CD4-positive, CD25-positive, alpha-beta regulatory T cell (primary cell): Measurements from ENCODE around the gene MUC5AC. TPM values are rescaled to one million over a fixed set of nuclear protein-coding genes. Genes with fewer than 3 reads are reported as not detected.

ENCODE experiments used
- ATAC-seq, 2 donors: fragments of 150-1000 bp; cut with Tn5 transposase; one replicate each; pipeline ENCODE4 v1.10.0; 2021; ENCODE audit warnings: low read depth in 2 of 2, moderate number of reproducible peaks in 2 of 2, moderate library complexity in 1 of 2
- DNase-seq, 3 donors: peaks; one replicate each; pipeline versions ENCODE4 v3.0.0 to v3.0.0-alpha.2; 2012 to 2022; ENCODE audit warnings: mixed read lengths in 1 of 3
- H3K27ac ChIP-seq: one replicate; pipeline ENCODE4 v1.7.0; 2013; ENCODE audit warnings: mild to moderate bottlenecking, low read length; ENCODE audit not compliant: insufficient read depth, poor library complexity, severe bottlenecking
- H3K27me3 ChIP-seq: one replicate; pipeline ENCODE4 v1.7.0; 2013; ENCODE audit warnings: low read length; ENCODE audit not compliant: control insufficient read depth, insufficient read depth
- H3K36me3 ChIP-seq: one replicate; pipeline ENCODE4 v1.7.0; 2013; ENCODE audit warnings: mild to moderate bottlenecking, low read length, moderate library complexity; ENCODE audit not compliant: control insufficient read depth, insufficient read depth
- H3K4me1 ChIP-seq: 2 replicates; pipeline ENCODE4 v1.7.0; 2013; ENCODE audit warnings: mild to moderate bottlenecking, low read length; ENCODE audit not compliant: insufficient read depth, control insufficient read depth, poor library complexity, severe bottlenecking
- H3K4me3 ChIP-seq: one replicate; pipeline ENCODE4 v1.7.0; 2013; ENCODE audit warnings: low read depth, mild to moderate bottlenecking, low read length, moderate library complexity
- H3K9me3 ChIP-seq, 2 experiments: 1 replicate in 1 of 2; 2 replicates in 1 of 2; pipeline ENCODE4 v1.7.0; 2013; ENCODE audit warnings: low read length in 2 of 2, mild to moderate bottlenecking in 1 of 2, moderate library complexity in 1 of 2; ENCODE audit not compliant: control insufficient read depth in 2 of 2
- H3K27ac Mint-ChIP-seq, 3 donors: one replicate each; pipeline ENCODE4 v1.8.0; 2020 to 2022; ENCODE audit warnings: mild to moderate bottlenecking in 3 of 3, mixed read lengths in 3 of 3, moderate library complexity in 2 of 3
- H3K27me3 Mint-ChIP-seq: one replicate; pipeline ENCODE4 v1.8.0; 2022; ENCODE audit warnings: mild to moderate bottlenecking, mixed read lengths
- H3K36me3 Mint-ChIP-seq: one replicate; pipeline ENCODE4 v1.8.0; 2020; ENCODE audit warnings: mixed read lengths
- H3K4me1 Mint-ChIP-seq, 4 donors: one replicate each; pipeline ENCODE4 v1.8.0; 2020 to 2022; ENCODE audit warnings: mixed read lengths in 4 of 4, mild to moderate bottlenecking in 1 of 4
- H3K4me3 Mint-ChIP-seq, 4 donors: one replicate each; pipeline ENCODE4 v1.8.0; 2020 to 2022; ENCODE audit warnings: mild to moderate bottlenecking in 4 of 4, mixed read lengths in 4 of 4, moderate library complexity in 3 of 4
- H3K9me3 Mint-ChIP-seq, 7 donors: one replicate each; pipeline ENCODE4 v1.8.0; 2020 to 2022; ENCODE audit warnings: mixed read lengths in 7 of 7, mild to moderate bottlenecking in 3 of 7, moderate library complexity in 2 of 7
- polyA plus RNA-seq, 4 donors: library from polyadenylated mRNA; unstranded; fragments of 300-500 nt; fragmentation: Illumina TruSeq; gene quantifications; one replicate each; pipeline ENCODE4 v1.2.3, GENCODE V29; 2021
- total RNA-seq: library from RNA; stranded (reverse); gene quantifications from one replicate; pipeline ENCODE4 v1.2.3, GENCODE V29; 2022

Gene MUC5AC
- total and polyA plus RNA-seq, 5 donors from 2014 or later: not detected

GRCh38 chr11:1178201-1178885, 20.6 kb downstream of the MUC5AC start:
- peaks cover 0 to 4% (median 1%) of the 10 kb centered on the region in 7 donors for H3K9me3 Mint-ChIP-seq
- Histone ChIP-seq H3K27ac (no peak overlapping the region), H3K9me3 (no peaks in the 10 kb centered on the region), H3K27me3 (no peaks in the 10 kb centered on the region), H3K4me1 (no peaks in the 10 kb centered on the region), H3K36me3 (no peaks in the 10 kb centered on the region), H3K4me3 (no peak overlapping the region)
- no peak for ATAC-seq
- H3K4me3 Mint-ChIP-seq: no peak overlapping the region
- H3K4me1 Mint-ChIP-seq: peaks cover 0 to 2% (median 0%) of the 10 kb centered on the region in 4 donors
- no peak overlapping the region for H3K27ac Mint-ChIP-seq
- H3K27me3 Mint-ChIP-seq: no peaks in the 10 kb centered on the region
- no peaks in the 10 kb centered on the region for H3K36me3 Mint-ChIP-seq
- no peak for DNase-seq

GRCh38 chr11:1178906-1179305, 21.2 kb downstream of the MUC5AC start:
- H3K9me3 Mint-ChIP-seq: peaks cover 0 to 4% (median 1%) of the 10 kb centered on the region in 7 donors
- H3K27ac Mint-ChIP-seq: no peak overlapping the region
- no peak overlapping the region for H3K27ac ChIP-seq
- H3K27me3 Mint-ChIP-seq: no peaks in the 10 kb centered on the region
- DNase-seq (no peak), ATAC-seq (no peak)
- H3K9me3 ChIP-seq: no peaks in the 10 kb centered on the region
- H3K4me3 ChIP-seq: no peak overlapping the region
- no peaks in the 10 kb centered on the region for H3K27me3 ChIP-seq
- H3K4me1 Mint-ChIP-seq: peaks cover 0 to 2% (median 0%) of the 10 kb centered on the region in 4 donors
- H3K4me1 ChIP-seq: no peaks in the 10 kb centered on the region
- no peaks in the 10 kb centered on the region for H3K36me3 Mint-ChIP-seq
- no peak overlapping the region for H3K4me3 Mint-ChIP-seq
- no peaks in the 10 kb centered on the region for H3K36me3 ChIP-seq

- H3K27me3 Mint-ChIP-seq: no peaks in the 10 kb centered on the region
- H3K27me3 ChIP-seq: no peaks in the 10 kb centered on the region
- ATAC-seq: no peak
- H3K27ac ChIP-seq: no peak overlapping the region
- H3K4me3 ChIP-seq: no peak overlapping the region
- H3K36me3 ChIP-seq: no peaks in the 10 kb centered on the region
- peaks cover 0 to 2% (median 0%) of the 10 kb centered on the region in 4 donors for H3K4me1 Mint-ChIP-seq
- no peak overlapping the region for H3K27ac Mint-ChIP-seq
- no peaks in the 10 kb centered on the region for H3K9me3 ChIP-seq
- no peaks in the 10 kb centered on the region for H3K4me1 ChIP-seq
- H3K36me3 Mint-ChIP-seq: no peaks in the 10 kb centered on the region
- peaks cover 0 to 4% (median 1%) of the 10 kb centered on the region in 7 donors for H3K9me3 Mint-ChIP-seq
- no peak overlapping the region for H3K4me3 Mint-ChIP-seq
- DNase-seq: no peak
Measured at GRCh38 chr11:1179641-1180040, 21.9 kb downstream of the MUC5AC start.

- Histone ChIP-seq H3K4me1 (no peaks in the 10 kb centered on the region), H3K27me3 (no peaks in the 10 kb centered on the region), H3K27ac (no peak overlapping the region), H3K36me3 (no peaks in the 10 kb centered on the region), H3K9me3 (no peaks in the 10 kb centered on the region), H3K4me3 (no peak overlapping the region)
- peaks cover 0 to 4% (median under 1%) of the 10 kb centered on the region in 7 donors for H3K9me3 Mint-ChIP-seq
- H3K4me1 Mint-ChIP-seq: peaks cover 0 to 2% (median 0%) of the 10 kb centered on the region in 4 donors
- no peak for DNase-seq
- ATAC-seq: no peak
- no peaks in the 10 kb centered on the region for H3K36me3 Mint-ChIP-seq
- H3K27me3 Mint-ChIP-seq: no peaks in the 10 kb centered on the region
- H3K27ac Mint-ChIP-seq: no peak overlapping the region
- H3K4me3 Mint-ChIP-seq: no peak overlapping the region
Measured at GRCh38 chr11:1180171-1180570, 22.4 kb downstream of the MUC5AC start.

GRCh38 chr11:1180947-1181391, 23.2 kb downstream of the MUC5AC start:
- Histone ChIP-seq H3K27ac (no peak overlapping the region), H3K27me3 (no peaks in the 10 kb centered on the region), H3K9me3 (no peaks in the 10 kb centered on the region), H3K36me3 (no peaks in the 10 kb centered on the region), H3K4me1 (no peaks in the 10 kb centered on the region), H3K4me3 (no peak overlapping the region)
- peaks cover 0 to 2% (median 0%) of the 10 kb centered on the region in 4 donors for H3K4me1 Mint-ChIP-seq
- H3K4me3 Mint-ChIP-seq: no peak overlapping the region
- H3K27me3 Mint-ChIP-seq: no peaks in the 10 kb centered on the region
- no peak overlapping the region for H3K27ac Mint-ChIP-seq
- DNase-seq: no peak
- ATAC-seq: no peak
- peaks cover 0 to 1% (median 0%) of the 10 kb centered on the region in 7 donors for H3K9me3 Mint-ChIP-seq
- no peaks in the 10 kb centered on the region for H3K36me3 Mint-ChIP-seq

DNA sequence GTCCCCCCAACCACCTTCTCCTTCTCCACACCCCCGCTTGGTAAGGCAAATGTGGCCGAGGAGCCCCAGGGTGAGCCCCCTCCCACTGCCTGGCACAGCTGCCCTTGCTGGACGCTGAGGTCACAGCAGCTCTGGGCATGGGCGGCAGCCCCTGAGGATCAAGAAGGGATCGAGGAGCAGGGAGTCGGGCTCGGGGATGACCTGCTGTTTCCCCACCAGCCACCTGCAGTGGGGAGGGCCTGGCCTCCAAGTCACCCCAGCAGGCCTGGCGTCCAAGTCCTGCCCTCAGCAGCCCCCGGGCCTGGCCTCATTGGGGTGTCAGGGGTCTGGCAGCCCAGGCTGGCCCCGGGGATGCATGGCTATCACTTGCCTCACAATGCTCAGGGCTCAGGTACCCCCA, 23.7 kb downstream of the MUC5AC start:
- H3K4me1 Mint-ChIP-seq: peaks cover 0 to 2% (median 0%) of the 10 kb centered on the region in 4 donors
- Histone ChIP-seq H3K9me3 (no peaks in the 10 kb centered on the region), H3K4me1 (no peaks in the 10 kb centered on the region), H3K4me3 (no peak overlapping the region), H3K36me3 (no peaks in the 10 kb centered on the region), H3K27me3 (no peaks in the 10 kb centered on the region), H3K27ac (no peak overlapping the region)
- no peaks in the 10 kb centered on the region for H3K36me3 Mint-ChIP-seq
- H3K27me3 Mint-ChIP-seq: no peaks in the 10 kb centered on the region
- peaks cover 0 to 1% (median 0%) of the 10 kb centered on the region in 7 donors for H3K9me3 Mint-ChIP-seq
- DNase-seq: no peak
- H3K27ac Mint-ChIP-seq: no peak overlapping the region
- H3K4me3 Mint-ChIP-seq: no peak overlapping the region
- no peak for ATAC-seq

DNA sequence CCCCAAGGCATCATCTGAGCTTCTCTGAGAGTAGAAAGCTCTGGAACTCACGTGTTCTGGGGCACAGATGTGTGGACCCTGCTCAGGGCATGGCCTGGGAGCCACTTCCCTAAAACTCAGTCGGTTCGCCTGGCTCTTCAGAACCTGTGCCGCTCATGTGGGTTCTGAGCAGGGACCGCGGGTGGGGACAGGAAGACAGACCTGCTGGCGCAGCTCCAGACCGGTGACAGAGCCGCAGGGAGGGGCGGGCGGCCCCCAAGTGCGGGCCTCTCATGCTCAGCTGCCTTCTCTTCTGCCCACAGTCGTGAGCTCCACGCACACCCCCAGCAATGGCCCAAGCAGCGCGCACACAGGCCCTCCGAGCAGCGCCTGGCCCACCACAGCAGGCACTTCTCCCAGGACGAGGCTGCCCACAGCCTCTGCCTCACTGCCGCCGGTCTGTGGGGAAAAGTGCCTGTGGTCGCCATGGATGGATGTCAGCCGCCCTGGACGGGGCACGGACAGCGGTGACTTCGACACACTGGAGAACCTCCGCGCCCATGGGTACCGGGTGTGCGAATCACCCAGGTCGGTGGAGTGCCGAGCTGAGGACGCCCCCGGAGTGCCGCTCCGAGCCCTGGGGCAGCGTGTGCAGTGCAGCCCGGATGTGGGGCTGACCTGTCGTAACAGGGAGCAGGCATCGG, 24.2 kb downstream of the MUC5AC start:
- H3K27me3 Mint-ChIP-seq: no peaks in the 10 kb centered on the region
- Histone ChIP-seq H3K36me3 (no peaks in the 10 kb centered on the region), H3K9me3 (no peaks in the 10 kb centered on the region), H3K27ac (no peak overlapping the region), H3K4me3 (no peak overlapping the region), H3K4me1 (no peaks in the 10 kb centered on the region), H3K27me3 (no peaks in the 10 kb centered on the region)
- DNase-seq (no peak), ATAC-seq (no peak)
- H3K4me3 Mint-ChIP-seq: no peak overlapping the region
- H3K9me3 Mint-ChIP-seq: peaks cover 0 to 1% (median 0%) of the 10 kb centered on the region in 7 donors
- H3K4me1 Mint-ChIP-seq: peaks cover 0 to 2% (median 0%) of the 10 kb centered on the region in 4 donors
- H3K36me3 Mint-ChIP-seq: no peaks in the 10 kb centered on the region
- no peak overlapping the region for H3K27ac Mint-ChIP-seq
